ENCODE data around the gene ZFYVE19. TPM values are rescaled to one million over a fixed set of nuclear protein-coding genes. Genes with fewer than 3 reads are reported as not detected.

The ZFYVE19 gene
- total and polyA plus RNA-seq, 2 of the 13 experiments (the other 11 are each of a cell fraction or from before 2014, with no cell fraction given), result 23.3 to 44.0 TPM

- CTCF ChIA-PET (ENCODE audit: low intra/inter-chr PET ratio, low total read pairs), result interaction anchor here (1.7 kb wide), 1 partner anchor 18 kb away, joined by 4 read pairs; no protein-coding TSS in a partner anchor
- peaks cover 3 to 16% of the 10 kb centered on the region in 2 experiments; a peak in 4 of 5 replicates for H3K36me3 ChIP-seq (replicated peaks in 1 of 2; ENCODE audit: control insufficient read depth in 1 of 2, insufficient read depth in 2 of 2, low read length in 2 of 2)
- no peaks in the 10 kb centered on the region for H4K20me1 ChIP-seq (ENCODE audit: insufficient read depth, low read length)
- H3K27me3 ChIP-seq (ENCODE audit: control insufficient read depth in 1 of 2, insufficient read depth in 2 of 2, low read length in 2 of 2), result no peaks in the 10 kb centered on the region
- H3K4me1 ChIP-seq (ENCODE audit: insufficient read depth, low read length), result peaks cover 49% of the 10 kb centered on the region
- BruUV-seq (replicated peaks), result no TSS peak
- peak overlapping the region; percentile 89 for H3K9ac ChIP-seq (ENCODE audit: insufficient read depth, low read depth, low read length)
- H2AFZ ChIP-seq (ENCODE audit: low read length), result no peak overlapping the region
- no peaks in the 10 kb centered on the region for H3K9me3 ChIP-seq (ENCODE audit: low read length)
- DNase-seq (ENCODE audit: low spot score) (no peak), FAIRE-seq (no peak), ATAC-seq (0 out of 3 replicates have a peak, but pooled peaks have one; percentile 1)
- in situ Hi-C loops (cut with HindIII; ENCODE audit: extremely low pct_ligation_motif_present, low pct_unique_long_range_greater_than_20kb), result no loop called here
- peak; percentile 6; the same call in 1 of the 2 replicates for TF ChIP-seq FOXJ3 (CRISPR knock-in tag; IDR thresholded peaks at IDR 0.05; ENCODE audit: borderline replicate concordance)
- 0 out of 2 replicates have a peak, but pooled peaks have one; percentile 37 for TF ChIP-seq CREB3 (CRISPR knock-in tag; IDR thresholded peaks at IDR 0.05)
- no peak for TF ChIP-seq RARA (CRISPR knock-in tag; IDR thresholded peaks at IDR 0.05)
- TF ChIP-seq POLR2A (IDR thresholded peaks at IDR 0.05; ENCODE audit: insufficient read depth in 1 of 2, low read depth in 2 of 2, low read length in 2 of 2), result 0 out of 4 replicates have a peak, but pooled peaks of 1 of the 2 experiments have one; percentile 7
- no peak for TF ChIP-seq ZBTB39 (CRISPR knock-in tag; IDR thresholded peaks at IDR 0.05)
- no peak for TF ChIP-seq BRD4 (CRISPR knock-in tag; IDR thresholded peaks at IDR 0.05)
- TF ChIP-seq RNF219 (CRISPR knock-in tag; IDR thresholded peaks at IDR 0.05), result 0 out of 2 replicates have a peak, but pooled peaks have one; percentile 3
- no peak for TF ChIP-seq ZNF777 (CRISPR knock-in tag; IDR thresholded peaks at IDR 0.05)
- TF ChIP-seq HDAC2 (CRISPR knock-in tag; IDR thresholded peaks at IDR 0.05), result no peak
- 0 out of 2 replicates have a peak, but pooled peaks have one; percentile 3 for TF ChIP-seq KLF12 (CRISPR knock-in tag; IDR thresholded peaks at IDR 0.05; ENCODE audit: borderline replicate concordance)
- no peak for TF ChIP-seq ZNF367 (CRISPR knock-in tag; IDR thresholded peaks at IDR 0.05; ENCODE audit: borderline replicate concordance)
- TF ChIP-seq ZNF766 (CRISPR knock-in tag; IDR thresholded peaks at IDR 0.05; ENCODE audit: borderline replicate concordance), result 0 out of 2 replicates have a peak, but pooled peaks have one; percentile 21
- TF ChIP-seq, protein P1, sequence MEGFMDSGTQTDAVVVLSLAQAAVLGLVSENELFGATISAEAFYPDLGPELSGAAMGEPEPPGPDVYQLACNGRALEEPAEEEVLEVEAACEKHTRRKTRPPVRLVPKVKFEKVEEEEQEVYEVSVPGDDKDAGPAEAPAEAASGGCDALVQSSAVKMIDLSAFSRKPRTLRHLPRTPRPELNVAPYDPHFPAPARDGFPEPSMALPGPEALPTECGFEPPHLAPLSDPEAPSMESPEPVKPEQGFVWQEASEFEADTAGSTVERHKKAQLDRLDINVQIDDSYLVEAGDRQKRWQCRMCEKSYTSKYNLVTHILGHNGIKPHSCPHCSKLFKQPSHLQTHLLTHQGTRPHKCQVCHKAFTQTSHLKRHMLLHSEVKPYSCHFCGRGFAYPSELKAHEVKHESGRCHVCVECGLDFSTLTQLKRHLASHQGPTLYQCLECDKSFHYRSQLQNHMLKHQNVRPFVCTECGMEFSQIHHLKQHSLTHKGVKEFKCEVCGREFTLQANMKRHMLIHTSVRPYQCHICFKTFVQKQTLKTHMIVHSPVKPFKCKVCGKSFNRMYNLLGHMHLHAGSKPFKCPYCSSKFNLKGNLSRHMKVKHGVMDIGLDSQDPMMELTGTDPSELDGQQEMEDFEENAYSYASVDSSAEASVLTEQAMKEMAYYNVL (CRISPR knock-in tag; IDR thresholded peaks at IDR 0.05; ENCODE audit: borderline replicate concordance), result no peak
- intact Hi-C loops (cut with micrococcal nuclease; ENCODE audit: unreplicated experiment), result loop anchor here (5.0 kb wide), 1 partner anchor 197 kb away; the partner anchor contains the start of genes CCDC32 and RPUSD2
- H3K79me2 ChIP-seq (ENCODE audit: insufficient read depth, low read length), result peaks cover 11% of the 10 kb centered on the region
- 3% methylated on average over 8 of the region's 8 CpGs for WGBS (ENCODE audit: low lambda C conversion rate)
- peak overlapping the region; percentile 100 for H3K27ac ChIP-seq (ENCODE audit: extremely low read length, insufficient read depth, low read length)
- peak overlapping the region; percentile 74 to 81 (median 75) for H3K4me3 ChIP-seq (replicated peaks in 1 of 3; ENCODE audit: insufficient read depth in 1 of 3, low read depth in 2 of 3, low read length in 3 of 3)
- POLR2A ChIA-PET, result interaction anchor here (1.3 to 2.1 kb wide), 5 partner anchors 18 to 130 kb away, joined by 3 to 16 read pairs (median 6); partner anchors contain the start of genes RAD51 and VPS18
- H3K4me2 ChIP-seq (ENCODE audit: low read depth, low read length), result peak overlapping the region; percentile 83
Measured at GRCh38 chr15:40764629-40765103, 42.2 kb upstream of the ZFYVE19 start.

Data from HepG2 (cell line).